Measurements from ENCODE around the gene B3GALNT1. TPM values are rescaled to one million over a fixed set of nuclear protein-coding genes. Genes with fewer than 3 reads are reported as not detected.
A peak's percentile ranks its signal among the peaks of the same experiment; 100 is the strongest.

Gene B3GALNT1
- total RNA-seq, 1 donor from 2014 or later: 23.7 TPM

DNA sequence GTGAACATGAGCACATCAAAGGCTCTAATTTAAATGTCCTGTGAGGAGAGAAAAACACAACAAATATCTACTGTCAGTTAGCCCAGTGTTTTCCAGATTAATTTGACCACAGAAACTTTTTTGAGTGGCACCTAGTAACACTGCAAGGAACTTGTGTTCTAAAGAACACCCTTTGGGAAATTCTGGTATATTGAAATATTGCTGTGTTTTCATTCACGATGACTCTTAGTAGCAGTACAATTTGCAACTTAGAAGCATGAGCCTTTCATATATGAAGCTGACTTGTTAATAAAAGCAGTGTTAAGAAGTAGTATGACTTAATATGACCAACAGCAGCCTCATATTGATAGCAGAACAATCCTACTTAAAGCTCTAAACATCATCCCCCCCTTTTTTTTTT is 32.0 kb downstream of the B3GALNT1 start:
- DNase-seq: no peak

- DNase-seq: no peak
Observed at GRCh38 chr3:161072751-161073150, 32.4 kb downstream of the B3GALNT1 start.

- DNase-seq: no peak
Observed at GRCh38 chr3:161072211-161072621, 32.9 kb downstream of the B3GALNT1 start.

GRCh38 chr3:161070980-161071663 is 34.0 kb downstream of the B3GALNT1 start:
- no peak for DNase-seq

DNA sequence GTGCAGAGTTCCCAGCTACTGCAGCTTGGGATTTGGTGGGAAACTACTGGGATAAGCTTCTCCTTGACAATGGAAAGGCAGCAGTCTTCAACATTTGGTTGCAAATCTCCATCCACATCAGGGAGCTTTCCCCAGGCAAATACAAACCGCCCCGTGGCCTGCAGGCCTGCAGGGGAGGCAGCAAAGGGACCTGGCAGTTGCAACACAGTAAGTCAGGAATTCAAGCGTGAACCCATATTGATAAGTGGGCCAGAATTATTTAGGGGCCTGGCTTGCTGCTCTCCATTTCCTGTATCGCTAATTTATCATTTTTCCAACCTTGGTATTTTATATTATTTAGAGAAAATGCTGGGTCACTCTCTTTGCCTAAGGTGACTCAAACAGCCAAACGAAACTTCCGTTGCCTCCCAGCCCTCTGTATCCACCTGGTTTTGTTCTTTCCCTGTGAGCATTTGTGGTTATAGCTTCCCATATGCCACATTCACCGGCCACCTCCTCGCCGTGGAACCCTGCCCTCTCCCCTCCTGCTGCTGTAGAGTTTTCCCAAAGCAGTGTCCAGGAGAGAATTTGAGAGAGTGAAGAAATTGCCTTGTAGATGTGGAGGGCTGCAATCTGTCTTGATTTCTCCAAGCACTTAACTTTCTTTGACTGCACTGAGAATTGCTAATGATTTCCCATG is 34.8 kb downstream of the B3GALNT1 start:
- DNase-seq: no peak

- DNase-seq: peak; percentile 89
Observed at GRCh38 chr3:161069511-161070251, 35.5 kb downstream of the B3GALNT1 start.

- no peak for DNase-seq
Observed at GRCh38 chr3:161067335-161067734, 37.8 kb downstream of the B3GALNT1 start.

DNA sequence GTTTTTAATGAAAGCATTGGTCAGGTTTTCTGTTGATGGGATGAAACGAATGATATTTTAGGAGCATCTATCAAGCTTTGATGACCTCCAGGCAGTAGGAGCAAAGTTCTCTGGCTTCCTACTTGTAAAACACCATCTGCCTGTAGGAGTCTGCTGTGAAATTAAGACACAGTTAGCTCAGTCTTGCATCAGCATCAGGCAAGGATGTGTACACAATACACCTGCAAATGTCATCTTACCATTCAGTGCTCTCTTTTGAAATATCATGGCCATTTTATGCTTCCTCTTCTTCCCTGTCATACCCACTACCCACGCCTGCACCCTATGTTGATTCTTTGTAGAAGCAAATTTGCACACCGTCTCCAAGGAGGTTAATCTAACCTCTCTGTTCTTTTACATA is 38.2 kb downstream of the B3GALNT1 start:
- DNase-seq: no peak

DNA sequence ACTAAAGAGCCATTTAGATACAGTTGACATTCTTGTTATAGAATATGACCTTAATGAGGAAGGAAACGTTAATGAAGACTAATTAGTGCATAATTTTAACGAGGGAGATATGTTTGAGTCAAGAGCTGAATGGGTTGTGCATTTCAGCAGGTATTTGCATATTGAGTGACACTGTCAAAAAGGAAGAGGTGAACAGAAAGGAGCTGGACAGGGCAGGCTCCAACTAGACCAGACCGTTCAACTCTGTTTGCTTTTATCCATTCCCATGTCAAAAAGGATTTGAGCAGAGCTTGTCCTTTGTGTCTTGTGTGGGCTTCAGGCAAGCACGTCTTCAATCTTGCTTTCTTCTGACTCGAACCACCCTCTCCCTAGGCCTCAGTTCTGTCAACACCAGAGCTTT is 40.7 kb downstream of the B3GALNT1 start:
- no peak for DNase-seq

DNA sequence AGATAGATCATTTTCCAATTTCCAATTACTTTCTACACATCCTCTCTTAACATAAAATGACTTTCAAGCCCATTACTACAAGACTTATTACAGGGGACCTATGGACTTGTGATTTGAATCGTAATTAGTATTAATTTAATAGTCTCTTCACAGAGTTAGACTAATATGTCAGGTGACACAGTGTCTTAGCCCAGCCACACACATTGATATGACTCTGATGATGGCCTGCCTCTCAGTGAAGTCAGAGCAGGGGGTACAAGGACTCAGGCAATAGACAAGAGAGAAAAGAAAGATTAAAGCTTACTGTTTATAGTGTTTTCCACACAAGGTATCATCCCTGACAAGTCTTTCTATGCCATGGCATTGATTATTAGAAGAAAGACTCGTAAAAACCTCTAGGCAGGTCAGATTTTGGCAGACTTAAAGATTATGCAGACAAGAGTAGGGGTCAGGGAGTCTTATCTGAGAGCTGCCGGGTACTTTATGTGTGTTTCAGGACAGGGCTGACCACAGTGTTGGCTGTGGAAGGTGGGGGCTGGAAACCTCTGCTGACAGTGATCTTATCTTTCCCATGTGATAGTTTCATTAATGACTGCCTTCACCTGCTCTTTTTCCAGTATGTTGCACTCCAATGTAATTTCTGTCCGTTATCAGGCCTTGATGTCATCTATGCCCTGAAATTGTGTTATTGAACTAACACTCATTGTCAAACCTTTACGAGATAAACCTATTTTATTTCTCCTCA is 50.1 kb downstream of the B3GALNT1 start:
- no peak for DNase-seq

- no peak for DNase-seq
Observed at GRCh38 chr3:161051856-161052255, 53.3 kb downstream of the B3GALNT1 start.

DNA sequence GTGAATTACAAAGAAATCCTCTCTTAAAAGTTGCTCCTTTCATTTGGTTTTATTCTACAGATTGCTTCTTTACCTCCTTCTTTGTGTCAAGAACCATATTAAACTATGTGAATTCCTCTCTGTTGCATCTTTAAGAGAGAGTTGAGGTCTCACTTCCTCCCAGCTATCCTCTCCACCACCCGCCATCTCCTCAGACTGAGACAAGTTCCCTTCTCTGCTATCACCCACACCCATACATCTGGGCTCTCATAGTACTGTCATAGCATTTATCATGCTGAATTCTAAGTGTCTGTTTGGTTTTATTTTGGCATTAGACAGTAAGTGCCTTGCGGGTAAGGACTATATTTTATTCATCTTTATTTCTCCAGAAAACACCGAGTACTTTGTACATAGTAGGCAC is 54.2 kb downstream of the B3GALNT1 start:
- DNase-seq: no peak

GRCh38 chr3:161049683-161050248 is 55.4 kb downstream of the B3GALNT1 start:
- DNase-seq: no peak

DNA sequence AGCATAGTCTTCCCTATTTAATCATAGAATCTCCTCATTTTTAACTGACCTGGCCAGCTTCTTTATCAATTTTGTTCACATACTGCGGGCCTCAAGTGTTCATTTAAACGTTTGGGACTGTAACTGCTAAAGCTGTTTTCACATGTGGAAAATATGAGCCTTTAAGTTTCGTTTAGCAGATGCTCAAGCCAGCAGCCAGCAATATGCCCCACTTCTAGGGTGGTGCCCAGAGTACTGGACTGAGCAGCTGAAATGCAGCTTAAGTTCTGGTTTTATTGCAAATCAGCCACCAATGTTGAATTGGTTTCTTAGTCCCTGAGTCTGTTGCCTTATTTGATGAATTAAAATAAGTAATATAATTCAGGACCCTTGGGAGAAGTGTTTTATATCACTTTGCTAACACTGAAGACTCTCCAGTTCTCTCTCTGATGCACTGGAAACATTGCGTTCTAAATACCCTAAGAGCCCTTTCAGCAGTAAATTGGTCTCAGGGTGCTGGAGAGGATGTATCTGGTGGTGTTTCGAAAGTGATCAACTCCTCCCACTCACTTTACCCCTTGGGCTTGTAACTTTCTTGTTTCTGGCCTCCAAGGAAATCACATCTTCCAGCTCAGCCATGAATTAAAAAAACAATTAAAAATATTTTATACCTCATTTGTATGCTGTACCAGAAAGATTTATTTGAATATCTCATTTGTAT is 61.7 kb downstream of the B3GALNT1 start:
- DNase-seq: no peak

GRCh38 chr3:161042023-161042501 is 63.1 kb downstream of the B3GALNT1 start:
- no peak for DNase-seq

DNA sequence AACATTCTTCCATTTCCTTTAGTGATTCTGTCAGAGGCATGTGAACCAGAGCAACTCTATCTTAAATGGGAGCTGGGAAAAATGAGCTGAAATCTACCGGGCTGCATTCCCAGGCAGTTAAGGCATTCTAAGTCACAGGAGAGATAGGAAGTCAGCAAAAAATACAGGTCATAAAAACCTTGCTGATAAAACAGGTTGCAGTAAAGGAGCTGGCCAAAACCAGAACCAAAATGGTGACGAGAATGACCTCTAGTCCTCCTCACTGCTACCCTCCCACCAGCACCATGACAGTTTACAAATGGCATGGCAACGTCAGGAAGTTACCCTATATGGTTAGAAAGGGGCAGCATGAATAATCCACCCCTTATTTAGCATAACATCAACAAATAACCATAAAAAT is 66.4 kb downstream of the B3GALNT1 start:
- DNase-seq: peak; percentile 40

- peak; percentile 75 for DNase-seq
Observed at GRCh38 chr3:161035711-161036110, 69.4 kb downstream of the B3GALNT1 start.

GRCh38 chr3:161034913-161035550 is 70.1 kb downstream of the B3GALNT1 start:
- peak; percentile 84 for DNase-seq

Data from dermis blood vessel endothelial cell (primary cell).